A673 (cell line): ENCODE results near the gene CAP2. TPM values are rescaled to one million over a fixed set of nuclear protein-coding genes. Genes with fewer than 3 reads are reported as not detected.

Experiments used
- BruUV-seq: library from RNA; stranded (reverse); fragments of 400-500 nt; replicated peaks from 2 replicates; lab custom pipeline; 2021; lab: Mats Ljungman, UMichigan
- CTCF ChIA-PET: fragments of 300-600 bp; sonication (Branson Sonifier 250); formaldehyde crosslinking; loops from one replicate; lab custom pipeline; 2022; ENCODE audit warnings: antibody characterized with exemption; lab: Charles Lee
- POLR2A ChIA-PET: fragments of 300-600 bp; sonication (Branson Sonifier 250); formaldehyde crosslinking; loops from one replicate; lab custom pipeline; 2022; ENCODE audit warnings: antibody characterized with exemption; ENCODE audit not compliant: low non-redundant PET; lab: Charles Lee
- DNase-seq: peaks from one replicate; pipeline ENCODE4 v3.0.0-alpha.2; 2015; ENCODE audit warnings: low spot score
- H3K27ac ChIP-seq: fragments of 200-600 bp; sonication (generic); 2 replicates; pipeline ENCODE4 v1.5.1; 2016; ENCODE audit warnings: mixed run types, low read depth, mild to moderate bottlenecking, mixed read lengths, antibody characterized with exemption, low read length; ENCODE audit not compliant: poor library complexity, severe bottlenecking
- H3K27me3 ChIP-seq: fragments of 200-600 bp; sonication (generic); replicated peaks from 2 replicates; pipeline ENCODE4 v1.6.1; 2017; ENCODE audit warnings: mixed run types, low read depth, mild to moderate bottlenecking, mixed read lengths, antibody characterized with exemption, low read length; ENCODE audit not compliant: insufficient read depth, poor library complexity
- H3K36me3 ChIP-seq: fragments of 200-600 bp; sonication (generic); 2 replicates; pipeline ENCODE4 v1.6.1; 2016; ENCODE audit warnings: mixed run types, mild to moderate bottlenecking, mixed read lengths, antibody characterized with exemption, low read length; ENCODE audit not compliant: insufficient read depth, poor library complexity, severe bottlenecking
- H3K4me1 ChIP-seq: fragments of 200-600 bp; sonication (generic); 2 replicates; pipeline ENCODE4 v1.6.1; 2017; ENCODE audit warnings: mixed run types, mild to moderate bottlenecking, mixed read lengths, antibody characterized with exemption, low read length; ENCODE audit not compliant: insufficient read depth, poor library complexity, severe bottlenecking
- H3K4me3 ChIP-seq: fragments of 200-600 bp; sonication (generic); 2 replicates; pipeline ENCODE4 v1.5.1; 2016; ENCODE audit warnings: low read depth, mixed run types, mild to moderate bottlenecking, mixed read lengths, low read length; ENCODE audit not compliant: poor library complexity, severe bottlenecking
- H3K9me3 ChIP-seq: fragments of 200-600 bp; sonication (generic); 2 replicates; pipeline ENCODE4 v1.6.1; 2016; ENCODE audit warnings: mixed run types, low read depth, mild to moderate bottlenecking, mixed read lengths, antibody characterized with exemption, low read length; ENCODE audit not compliant: poor library complexity, severe bottlenecking
- CTCF ChIP-seq: fragments of 300-800, 200-600 bp; sonication (generic); conservative IDR thresholded peaks from 2 replicates; pipeline ENCODE4 v1.5.1; 2017; ENCODE audit warnings: low read depth, mild to moderate bottlenecking, antibody characterized with exemption, low read length, moderate library complexity, mixed read lengths
- EZH2 ChIP-seq: fragments of 200-600 bp; sonication (generic); IDR thresholded peaks from 2 replicates; pipeline ENCODE4 v1.6.1; 2017; ENCODE audit warnings: borderline replicate concordance, low read depth, mild to moderate bottlenecking, mixed read lengths, antibody characterized with exemption, low read length; ENCODE audit not compliant: poor library complexity, severe bottlenecking
- intact Hi-C: fragments of 100-400 bp; cut with micrococcal nuclease; formaldehyde crosslinking; loops from one replicate; pipeline ENCODE4 v1.10.0; 2022; ENCODE audit not compliant: unreplicated experiment
- total RNA-seq: library from RNA; stranded (reverse); gene quantifications from 2 replicates; pipeline ENCODE4 v1.2.3, GENCODE V29; 2021

Gene CAP2
- total RNA-seq, 1 experiment from 2014 or later = 20.8 TPM

DNA sequence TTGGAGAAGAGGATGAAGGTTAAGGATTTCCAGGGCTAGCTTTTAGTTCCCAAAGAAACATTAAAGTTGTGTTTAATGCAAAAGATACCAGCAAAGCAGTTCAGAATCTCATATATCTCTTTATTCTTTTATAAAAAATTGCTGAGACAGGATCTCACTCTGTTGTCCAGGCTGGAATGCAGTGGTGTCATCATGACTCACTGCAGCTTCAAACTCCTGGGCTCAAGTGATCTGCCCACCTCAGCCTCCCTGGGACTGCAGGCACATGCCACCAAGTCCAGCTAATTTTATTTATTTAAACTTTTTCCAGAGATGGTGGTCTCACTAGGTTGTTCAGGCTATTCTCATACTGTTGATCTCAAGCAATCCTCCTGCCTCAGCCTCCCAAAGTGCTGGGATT is 41.1 kb upstream of the CAP2 start:
- no peak for DNase-seq
- no TSS peak for BruUV-seq
- TF ChIP-seq CTCF = no peak
- TF ChIP-seq EZH2 = no peak
- Histone ChIP-seq H3K27me3 (no peaks in the 10 kb centered on the region), H3K4me3 (no peak overlapping the region), H3K27ac (no peak overlapping the region), H3K36me3 (no peaks in the 10 kb centered on the region), H3K4me1 (no peaks in the 10 kb centered on the region), H3K9me3 (no peaks in the 10 kb centered on the region)
- POLR2A ChIA-PET = no interaction called here
- CTCF ChIA-PET = no interaction called here
- intact Hi-C loops = no loop called here

DNA sequence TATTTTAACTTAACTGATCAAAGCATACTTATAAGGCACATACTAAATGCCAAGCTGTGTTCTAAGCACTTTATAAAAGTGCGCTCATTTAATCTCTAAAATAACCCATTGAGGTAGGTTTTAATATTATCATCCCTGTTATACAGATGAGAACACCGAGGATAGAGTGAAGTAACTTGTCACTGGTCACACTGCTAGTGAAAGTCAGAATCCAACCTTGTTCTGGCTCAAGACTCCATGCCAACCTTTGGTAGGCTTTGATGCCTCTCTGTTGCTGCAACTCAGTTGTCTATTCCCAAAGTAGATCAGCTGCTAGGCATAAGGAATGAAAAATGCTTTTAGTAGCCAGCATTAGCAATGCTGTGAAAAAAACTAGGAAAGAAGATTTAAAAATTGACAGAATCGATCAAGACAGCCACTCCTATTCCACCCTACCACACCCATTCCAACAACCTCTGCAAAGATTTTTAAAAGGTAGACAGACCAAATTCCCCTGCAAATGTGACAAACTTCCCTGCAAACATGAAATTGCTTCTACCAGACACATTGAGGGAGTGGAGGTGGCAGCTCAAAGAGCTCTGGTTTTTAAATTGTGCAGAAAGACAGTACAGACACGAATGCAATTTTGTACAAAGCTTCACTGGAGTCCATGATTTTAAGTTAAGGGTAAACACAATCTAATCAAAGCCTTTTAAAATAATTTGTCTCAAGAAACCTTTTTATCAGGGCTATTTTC is 39.8 kb upstream of the CAP2 start:
- CTCF ChIA-PET = no interaction called here
- Histone ChIP-seq H3K9me3 (no peaks in the 10 kb centered on the region), H3K4me1 (no peaks in the 10 kb centered on the region), H3K36me3 (no peaks in the 10 kb centered on the region), H3K27me3 (no peaks in the 10 kb centered on the region), H3K27ac (no peak overlapping the region), H3K4me3 (no peak overlapping the region)
- BruUV-seq = no TSS peak
- POLR2A ChIA-PET = no interaction called here
- intact Hi-C loops = no loop called here
- TF ChIP-seq CTCF (no peak), EZH2 (no peak)
- no peak for DNase-seq

- Histone ChIP-seq H3K36me3 (no peaks in the 10 kb centered on the region), H3K9me3 (no peaks in the 10 kb centered on the region), H3K27me3 (no peaks in the 10 kb centered on the region), H3K4me1 (no peaks in the 10 kb centered on the region), H3K27ac (no peak overlapping the region), H3K4me3 (no peak overlapping the region)
- POLR2A ChIA-PET = no interaction called here
- no peak for TF ChIP-seq CTCF
- no peak for TF ChIP-seq EZH2
- intact Hi-C loops = no loop called here
- no peak for DNase-seq
- CTCF ChIA-PET = interaction anchor here (0.7 kb wide), 1 partner anchor 21 kb away, joined by 3 read pairs; no protein-coding TSS in a partner anchor
- BruUV-seq = no TSS peak
Measured at GRCh38 chr6:17354700-17355403, 38.5 kb upstream of the CAP2 start.
